HG03039 (cell line): ENCODE measurements around the gene ICE2.
"Not testable (repeated sequence)": the region's sequence is repeated elsewhere in the genome, so short reads cannot be mapped to it uniquely, and the experiment has no call there.

Experiments
- ATAC-seq: cut with Tn5 transposase; IDR thresholded peaks from one replicate; pipeline ENCODE4 v1.9.1; 2021; ENCODE audit warnings: mild to moderate bottlenecking, moderate library complexity; ENCODE audit not compliant: unreplicated experiment

The ICE2 gene

GRCh38 chr15:60448668-60449360, 30.1 kb downstream of the ICE2 start:
- ATAC-seq: no peak

GRCh38 chr15:60444289-60444912, 34.5 kb downstream of the ICE2 start:
- ATAC-seq: no peak

- no peak for ATAC-seq
These were observed 36.2 kb downstream of the ICE2 start for GRCh38 chr15:60442763-60443162.

- no peak for ATAC-seq
These were observed 36.8 kb downstream of the ICE2 start for GRCh38 chr15:60442031-60442650.

- ATAC-seq: no peak
These were observed 37.6 kb downstream of the ICE2 start for GRCh38 chr15:60441331-60441730.

GRCh38 chr15:60438646-60439045, 40.3 kb downstream of the ICE2 start:
- no peak for ATAC-seq

- no peak for ATAC-seq
These were observed 50.0 kb downstream of the ICE2 start for GRCh38 chr15:60428935-60429334.

GRCh38 chr15:60426870-60427508, 52.0 kb downstream of the ICE2 start:
- ATAC-seq: no peak

GRCh38 chr15:60425461-60425860, 53.5 kb downstream of the ICE2 start:
- no peak for ATAC-seq

GRCh38 chr15:60424006-60424405, 54.9 kb downstream of the ICE2 start:
- no peak for ATAC-seq

- no peak for ATAC-seq
These were observed 55.4 kb downstream of the ICE2 start for GRCh38 chr15:60423537-60423936.

- ATAC-seq: no peak
These were observed 57.4 kb downstream of the ICE2 start for GRCh38 chr15:60421544-60421943.

- no peak for ATAC-seq
These were observed 58.7 kb downstream of the ICE2 start for GRCh38 chr15:60420203-60420716.

GRCh38 chr15:60419753-60420152, 59.2 kb downstream of the ICE2 start:
- no peak for ATAC-seq

GRCh38 chr15:60418096-60418495, 60.8 kb downstream of the ICE2 start:
- ATAC-seq: no peak

- no peak for ATAC-seq
These were observed 61.8 kb downstream of the ICE2 start for GRCh38 chr15:60417112-60417511.

GRCh38 chr15:60416484-60416883, 62.5 kb downstream of the ICE2 start:
- ATAC-seq: no peak

GRCh38 chr15:60414016-60414682, 64.8 kb downstream of the ICE2 start:
- ATAC-seq: no peak

- ATAC-seq: no peak
These were observed 65.6 kb downstream of the ICE2 start for GRCh38 chr15:60413231-60413824.

- not testable (repeated sequence) for ATAC-seq
These were observed 66.1 kb downstream of the ICE2 start for GRCh38 chr15:60412807-60413206.
